Head of caudate nucleus (tissue), 42 donors: ENCODE results near the gene ATF3.
A peak's percentile ranks its signal among the peaks of the same experiment; 100 is the strongest.
"Not testable (repeated sequence)": the region's sequence is repeated elsewhere in the genome, so short reads cannot be mapped to it uniquely, and the experiment has no call there.

Source experiments
- DNase-seq, 42 donors: peaks; one replicate each; pipeline versions ENCODE4 v3.0.0 to v3.0.0-alpha.2; 2020 to 2021; ENCODE audit warnings: mixed read lengths in 7 of 42
- intact Hi-C: fragments of 100-400 bp; cut with DNase I; formaldehyde crosslinking; loops from one replicate; pipeline ENCODE4 v1.15.0; 2022

ATF3 gene

GRCh38 chr1:212640223-212640878 is 31.8 kb downstream of the ATF3 start:
- intact Hi-C loops = no loop called here
- DNase-seq = peak in 1 of 42 donors; percentile 1

DNA sequence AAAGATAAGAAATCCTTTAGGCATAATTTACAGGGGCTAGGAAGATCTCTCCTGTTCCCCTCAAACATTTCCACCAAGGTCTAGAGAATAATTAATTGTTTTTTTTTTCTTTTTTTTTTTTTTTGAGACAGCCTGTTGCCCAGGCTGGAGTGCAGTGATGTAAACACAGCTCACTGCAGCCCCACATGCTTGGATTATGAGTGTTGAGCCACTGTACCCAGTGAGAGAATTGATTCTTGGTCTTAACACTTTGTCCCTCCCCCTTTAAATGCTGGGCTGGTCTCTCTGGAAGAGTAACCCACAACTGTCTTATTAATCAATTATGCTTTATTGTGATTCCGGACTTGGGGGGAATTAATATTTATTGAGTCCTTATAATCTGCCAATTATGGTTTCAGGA is 33.4 kb downstream of the ATF3 start:
- DNase-seq = no peak

GRCh38 chr1:212643877-212644276 is 35.3 kb downstream of the ATF3 start:
- intact Hi-C loops = no loop called here
- DNase-seq = peak in 1 of 42 donors; percentile 10

More for the DNA sequence above, 33.4 kb downstream of the ATF3 start:
- intact Hi-C loops = no loop called here

- intact Hi-C loops = no loop called here
These were observed 36.4 kb downstream of the ATF3 start for GRCh38 chr1:212644866-212645545.

DNA sequence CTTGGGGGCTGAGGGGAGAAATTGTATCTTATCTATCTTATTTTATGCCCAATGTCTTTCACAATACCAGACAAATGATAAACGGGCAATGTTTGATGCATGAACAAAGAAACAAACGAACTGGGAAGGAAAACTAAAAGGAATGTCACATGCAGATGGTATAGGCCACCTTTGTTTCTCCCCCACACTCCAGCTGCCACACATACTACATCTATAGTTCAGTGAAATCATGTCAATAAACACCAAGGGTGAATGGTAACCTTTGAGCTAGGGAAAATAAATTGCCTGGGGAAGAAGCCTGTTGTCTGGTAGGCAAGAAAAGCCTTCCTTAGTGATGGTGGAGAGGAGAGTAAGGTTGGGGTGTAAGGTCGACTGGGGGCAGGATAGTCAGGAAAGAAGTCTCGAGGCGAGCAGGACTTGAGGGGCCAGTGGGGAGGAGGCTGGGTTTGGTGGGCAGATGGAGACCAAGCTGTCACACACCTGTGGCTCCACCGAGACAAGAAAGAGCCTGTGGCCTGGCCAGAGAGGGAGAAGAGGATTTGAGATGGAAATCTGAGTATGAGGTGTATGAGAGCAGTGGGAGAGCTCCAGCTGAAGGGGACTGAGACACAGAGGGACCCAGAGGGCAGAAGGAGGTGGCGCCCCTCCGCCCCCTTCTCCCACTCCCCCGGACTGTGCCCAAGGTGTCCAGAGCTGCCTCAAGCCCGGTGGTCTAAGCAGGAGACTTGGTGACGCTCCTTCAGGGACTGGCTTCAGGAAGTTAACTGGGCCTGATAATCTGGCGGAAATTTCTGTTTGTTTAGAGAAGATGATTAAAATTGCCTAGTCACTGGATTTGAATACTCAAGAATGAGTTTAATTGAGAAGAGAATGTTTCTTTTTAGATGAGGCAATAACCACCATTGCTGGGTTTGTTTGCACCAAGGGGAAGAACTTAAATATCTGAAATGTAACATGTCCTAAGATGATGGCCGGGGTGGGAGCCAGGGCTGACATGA is 37.3 kb downstream of the ATF3 start:
- DNase-seq = peak in 1 of 42 donors; percentile 4
- intact Hi-C loops = no loop called here

More at GRCh38 chr1:212644866-212645545, 36.4 kb downstream of the ATF3 start:
- DNase-seq = peak in 1 of 42 donors; percentile 9

DNA sequence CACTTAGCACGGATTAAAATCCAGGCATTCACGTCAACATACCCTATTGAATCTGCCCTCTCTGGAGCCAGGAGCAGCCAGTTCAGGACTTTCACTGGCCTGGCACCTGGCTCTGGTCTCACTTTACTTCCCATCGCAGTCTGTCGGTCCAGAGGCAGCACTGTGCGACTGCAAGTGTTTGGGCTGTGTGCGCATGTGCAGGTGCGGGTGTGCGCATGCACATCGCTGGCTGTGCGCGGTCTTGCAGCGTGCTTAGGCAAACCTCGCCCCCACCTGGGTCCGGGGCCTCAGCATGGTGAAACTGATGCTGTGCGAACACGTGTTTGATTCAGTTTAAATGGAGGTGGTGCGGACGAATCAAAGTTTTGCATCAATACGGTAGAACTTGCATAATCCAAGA is 38.0 kb downstream of the ATF3 start:
- intact Hi-C loops = no loop called here
- DNase-seq = peak in 3 of 42 donors; percentile 18 to 30 (median 23)

DNA sequence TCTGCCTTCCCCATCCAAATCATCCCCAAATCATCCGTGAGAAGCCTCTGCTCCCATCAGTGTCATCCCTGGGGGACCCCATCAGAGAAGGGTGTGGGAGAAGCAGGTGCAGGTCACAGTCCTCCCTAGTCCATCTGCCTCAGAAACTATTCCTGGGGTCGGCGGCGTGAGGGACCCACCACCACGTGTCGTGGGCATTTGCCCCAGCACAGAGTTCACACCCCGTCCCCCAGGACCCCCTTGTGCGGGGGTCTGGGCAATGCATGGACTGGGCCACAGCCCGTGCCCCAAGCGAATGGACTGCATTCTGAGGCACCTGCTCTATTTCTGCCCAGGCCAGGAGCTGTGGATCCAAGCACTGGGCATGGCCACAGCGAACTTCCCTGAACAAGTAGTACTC is 38.4 kb downstream of the ATF3 start:
- DNase-seq = peak in 1 of 42 donors; percentile 33
- intact Hi-C loops = no loop called here

GRCh38 chr1:212648431-212648830 is 39.9 kb downstream of the ATF3 start:
- peak in 2 of 42 donors; percentile 0 to 5 for DNase-seq
- intact Hi-C loops = no loop called here

DNA sequence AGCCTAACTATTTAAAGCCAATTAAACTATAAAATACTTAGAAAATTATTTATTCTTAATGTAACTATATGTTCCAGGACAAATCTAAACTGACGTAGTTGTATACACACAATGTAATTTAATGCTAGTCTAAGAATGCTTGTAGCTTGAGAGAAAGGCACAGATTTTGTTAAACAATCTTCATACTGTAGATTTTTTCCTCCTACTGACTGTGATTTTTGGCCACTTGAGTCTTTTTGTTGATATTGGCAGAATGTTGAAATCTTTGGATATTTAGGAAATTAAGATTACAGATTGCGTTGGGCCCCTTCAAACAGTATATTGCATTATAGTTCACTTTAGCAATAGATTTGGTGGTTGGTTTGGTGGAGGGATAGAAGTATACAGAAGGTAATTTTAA is 40.5 kb downstream of the ATF3 start:
- intact Hi-C loops = no loop called here
- no peak for DNase-seq

- peak in 2 of 42 donors; percentile 13 to 37 for DNase-seq
- intact Hi-C loops = no loop called here
These were observed 41.7 kb downstream of the ATF3 start for GRCh38 chr1:212650228-212650627.

DNA sequence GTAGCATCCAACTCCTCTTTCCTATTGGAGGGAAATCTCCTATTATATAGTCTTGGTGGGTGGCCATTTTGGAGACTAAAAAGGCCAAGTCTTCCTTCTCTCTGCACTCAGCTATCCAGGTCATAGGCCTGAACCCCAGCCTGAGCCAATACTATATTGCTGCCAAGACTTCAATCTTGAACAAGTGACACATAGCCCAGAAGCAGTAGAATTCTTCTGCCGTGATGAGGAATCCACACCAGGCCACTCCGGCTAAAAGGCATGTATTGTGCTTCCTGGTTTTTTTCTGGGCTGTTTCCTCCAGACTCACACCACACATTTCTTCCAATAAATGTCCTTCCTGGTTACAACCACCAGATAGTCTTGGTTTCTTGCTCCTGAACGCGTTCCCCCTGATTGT is 43.0 kb downstream of the ATF3 start:
- intact Hi-C loops = no loop called here
- peak in 2 of 42 donors; percentile 13 to 33 for DNase-seq

- intact Hi-C loops = no loop called here
- peak in 2 of 42 donors; percentile 3 to 15 for DNase-seq
These were observed 43.4 kb downstream of the ATF3 start for GRCh38 chr1:212651977-212652376.

DNA sequence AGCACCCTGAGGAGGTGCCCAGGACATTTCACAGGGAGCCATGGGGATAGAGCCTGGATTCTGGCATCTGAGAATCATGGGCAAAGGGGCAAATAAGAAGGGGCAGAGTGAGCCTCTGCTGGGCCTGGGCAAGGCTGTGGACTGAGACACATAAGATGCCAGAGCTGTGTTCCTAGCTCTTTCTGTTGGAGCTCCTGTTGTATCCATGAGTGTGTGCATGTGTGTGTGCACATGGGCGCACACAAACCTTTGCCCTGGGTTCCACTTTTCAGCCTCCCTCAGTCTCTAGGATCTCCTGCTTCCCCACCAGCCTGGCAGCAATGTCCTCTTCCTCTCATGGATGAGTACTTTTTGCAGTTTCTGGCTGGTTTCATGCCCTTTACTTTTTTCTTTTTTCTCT is 44.0 kb downstream of the ATF3 start:
- intact Hi-C loops = no loop called here
- peak in 2 of 42 donors; percentile 4 to 23 for DNase-seq

GRCh38 chr1:212655668-212656440 is 47.3 kb downstream of the ATF3 start:
- peak in 2 of 42 donors; percentile 10 to 36 for DNase-seq
- intact Hi-C loops = no loop called here

DNA sequence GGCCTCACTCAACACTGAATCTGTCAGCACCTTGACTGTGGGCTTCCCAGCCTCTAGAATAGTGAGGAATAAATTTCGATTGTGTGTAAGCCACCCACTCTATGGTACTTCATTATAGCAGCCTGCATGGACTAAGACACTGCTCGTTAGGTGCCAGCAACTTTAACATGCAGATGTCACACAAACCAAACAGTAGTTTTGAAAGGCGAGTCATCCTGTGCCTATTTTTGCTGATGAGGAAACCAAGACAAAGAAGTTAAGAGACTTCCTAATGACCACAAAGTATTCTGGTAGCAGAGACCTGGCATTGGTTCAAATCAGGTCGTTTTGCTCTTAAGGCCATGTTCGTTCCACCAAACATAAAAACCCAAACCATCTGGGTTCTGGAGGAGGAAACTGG is 48.2 kb downstream of the ATF3 start:
- intact Hi-C loops = no loop called here
- DNase-seq = no peak

GRCh38 chr1:212658250-212658649 is 49.7 kb downstream of the ATF3 start:
- intact Hi-C loops = not testable (repeated sequence)

DNA sequence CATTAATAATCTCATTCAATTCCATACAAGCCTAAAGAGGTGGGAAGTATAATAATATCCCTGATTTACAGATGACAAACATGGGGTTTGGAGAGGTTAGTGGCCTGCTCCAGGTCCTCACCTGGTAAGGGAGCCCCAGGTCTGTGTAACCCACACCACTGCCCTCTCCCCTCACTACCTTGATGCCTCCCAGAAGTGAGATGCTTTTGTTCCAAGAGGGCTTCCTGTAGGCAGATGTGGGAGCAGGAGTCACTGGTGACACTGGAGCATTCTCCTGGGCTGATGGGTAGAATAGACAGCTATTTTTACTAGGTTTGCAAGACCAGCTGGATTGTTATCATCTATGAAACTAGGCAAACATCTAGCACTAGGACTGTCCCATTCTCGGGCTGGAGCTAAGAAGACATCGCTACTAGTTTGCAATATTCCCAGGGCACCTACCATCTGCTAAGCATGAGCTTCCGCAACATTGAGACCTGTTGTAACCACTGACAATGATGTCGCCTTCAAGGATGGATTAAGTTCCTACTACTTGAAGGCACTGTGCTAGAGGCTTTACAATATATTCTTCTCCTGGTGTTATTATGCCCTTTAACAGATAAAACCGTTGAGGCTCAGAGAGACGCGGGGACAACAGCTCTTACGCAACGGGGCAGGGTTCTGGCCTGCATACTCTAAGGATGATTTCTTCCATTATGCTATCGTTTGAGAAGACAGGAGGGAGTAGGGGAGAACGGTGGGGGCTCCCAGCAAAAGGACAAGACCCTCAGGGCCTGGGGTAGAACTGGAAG is 56.0 kb downstream of the ATF3 start:
- intact Hi-C loops = loop anchor here (10.0 kb wide), 2 partner anchors 90 to 120 kb away; no protein-coding TSS in a partner anchor
- DNase-seq = peak in 1 of 42 donors; percentile 20

More at GRCh38 chr1:212658250-212658649, 49.7 kb downstream of the ATF3 start:
- DNase-seq = peak in 1 of 42 donors; percentile 21
